ENCODE measurements around the gene NEIL3. TPM values are rescaled to one million over a fixed set of nuclear protein-coding genes. Genes with fewer than 3 reads are reported as not detected.

NEIL3 gene
- 0.46 TPM for total RNA-seq

- peak; percentile 93 for DNase-seq (ENCODE audit: low spot score)
Observed at GRCh38 chr4:177309522-177310371, at the start of gene NEIL3. Gene NEIL3, plus strand, starts transcription at chr4:177309874. Its CDS starts 80 bp downstream, at chr4:177309954.

- no peak for DNase-seq (ENCODE audit: low spot score)
Observed at GRCh38 chr4:177263818-177264217, 45.9 kb upstream of the NEIL3 start.

GRCh38 chr4:177264788-177265422 is 44.8 kb upstream of the NEIL3 start:
- DNase-seq (ENCODE audit: low spot score) = no peak

- no peak for DNase-seq (ENCODE audit: low spot score)
Observed at GRCh38 chr4:177265729-177266128, 43.9 kb upstream of the NEIL3 start.

GRCh38 chr4:177266506-177266905 is 43.2 kb upstream of the NEIL3 start:
- no peak for DNase-seq (ENCODE audit: low spot score)

GRCh38 chr4:177267911-177268310 is 41.8 kb upstream of the NEIL3 start:
- no peak for DNase-seq (ENCODE audit: low spot score)

GRCh38 chr4:177271091-177271490 is 38.6 kb upstream of the NEIL3 start:
- DNase-seq (ENCODE audit: low spot score) = no peak

- no peak for DNase-seq (ENCODE audit: low spot score)
Observed at GRCh38 chr4:177271915-177272766, 37.5 kb upstream of the NEIL3 start.

GRCh38 chr4:177275999-177276398 is 33.7 kb upstream of the NEIL3 start:
- DNase-seq (ENCODE audit: low spot score) = no peak

GRCh38 chr4:177281351-177281909 is 28.2 kb upstream of the NEIL3 start:
- DNase-seq (ENCODE audit: low spot score) = no peak

GRCh38 chr4:177282284-177282835 is 27.3 kb upstream of the NEIL3 start:
- DNase-seq (ENCODE audit: low spot score) = no peak

- no peak for DNase-seq (ENCODE audit: low spot score)
Observed at GRCh38 chr4:177283167-177283566, 26.5 kb upstream of the NEIL3 start.

GRCh38 chr4:177285953-177286352 is 23.7 kb upstream of the NEIL3 start:
- no peak for DNase-seq (ENCODE audit: low spot score)

- no peak for DNase-seq (ENCODE audit: low spot score)
Observed at GRCh38 chr4:177287255-177287654, 22.4 kb upstream of the NEIL3 start.

- DNase-seq (ENCODE audit: low spot score) = no peak
Observed at GRCh38 chr4:177288335-177288734, 21.3 kb upstream of the NEIL3 start.

GRCh38 chr4:177290780-177291179 is 18.9 kb upstream of the NEIL3 start:
- no peak for DNase-seq (ENCODE audit: low spot score)

GRCh38 chr4:177292171-177292570 is 17.5 kb upstream of the NEIL3 start:
- DNase-seq (ENCODE audit: low spot score) = no peak

GRCh38 chr4:177293208-177294033 is 16.3 kb upstream of the NEIL3 start:
- no peak for DNase-seq (ENCODE audit: low spot score)

GRCh38 chr4:177297785-177298391 is 11.8 kb upstream of the NEIL3 start:
- DNase-seq (ENCODE audit: low spot score) = no peak

GRCh38 chr4:177301126-177301639 is 8.5 kb upstream of the NEIL3 start:
- no peak for DNase-seq (ENCODE audit: low spot score)
